Osteoblast (primary cell): ENCODE measurements around the gene EPC2. TPM values are rescaled to one million over a fixed set of nuclear protein-coding genes. Genes with fewer than 3 reads are reported as not detected.

Experiments
- DNase-seq: peaks from one replicate; pipeline ENCODE4 v3.0.0; 2011; ENCODE audit warnings: low spot score, mixed read lengths; ENCODE audit not compliant: insufficient read length; ENCODE audit errors: missing footprints
- H2AFZ ChIP-seq: 2 replicates; pipeline ENCODE4 v1.6.0; 2011; ENCODE audit warnings: mild to moderate bottlenecking, low read length
- H3K27ac ChIP-seq: 2 replicates; pipeline ENCODE4 v1.5.1; 2011; ENCODE audit warnings: mild to moderate bottlenecking, low read depth, low read length, moderate library complexity
- H3K27me3 ChIP-seq: 2 replicates; pipeline ENCODE4 v1.6.0; 2012; ENCODE audit warnings: mild to moderate bottlenecking, control low read depth, inconsistent platforms, low read length, moderate library complexity; ENCODE audit not compliant: insufficient read depth
- H3K36me3 ChIP-seq: 2 replicates; pipeline ENCODE4 v1.5.1; 2011; ENCODE audit warnings: mild to moderate bottlenecking, low read length, control low read depth, moderate library complexity; ENCODE audit not compliant: insufficient read depth
- H3K4me1 ChIP-seq: 2 replicates; pipeline ENCODE4 v1.5.1; 2011; ENCODE audit warnings: mild to moderate bottlenecking, low read length, control low read depth, moderate library complexity; ENCODE audit not compliant: insufficient read depth
- H3K4me2 ChIP-seq: 2 replicates; pipeline ENCODE4 v1.6.0; 2011; ENCODE audit warnings: mild to moderate bottlenecking, low read length; ENCODE audit not compliant: insufficient read depth
- H3K4me3 ChIP-seq: fragments of 200-600 bp; sonication (generic); 3 replicates; pipeline ENCODE4 v1.5.1; 2012; ENCODE audit warnings: mild to moderate bottlenecking, low read length, inconsistent platforms; ENCODE audit not compliant: insufficient read depth
- H3K79me2 ChIP-seq: 2 replicates; pipeline ENCODE4 v1.6.0; 2012; ENCODE audit warnings: mild to moderate bottlenecking, low read length, control low read depth, inconsistent platforms; ENCODE audit not compliant: insufficient read depth
- H3K9me3 ChIP-seq: 2 replicates; pipeline ENCODE4 v1.5.1; 2011; ENCODE audit warnings: low read depth, low read length, control low read depth
- H4K20me1 ChIP-seq: 2 replicates; pipeline ENCODE4 v1.6.0; 2012; ENCODE audit warnings: mild to moderate bottlenecking, low read length, control low read depth; ENCODE audit not compliant: insufficient read depth
- CTCF ChIP-seq: IDR thresholded peaks from 2 replicates; pipeline ENCODE4 v1.5.1; 2011; ENCODE audit warnings: mild to moderate bottlenecking, low read depth, low read length, moderate library complexity; ENCODE audit errors: extremely low read depth
- total RNA-seq: library from RNA; depleted of rRNA; stranded (reverse); fragments of >200 nt; gene quantifications from 2 replicates; pipeline ENCODE4 v1.2.3, GENCODE V29; 2012

EPC2 gene
- total RNA-seq, 1 donor = 29.3 TPM

DNA sequence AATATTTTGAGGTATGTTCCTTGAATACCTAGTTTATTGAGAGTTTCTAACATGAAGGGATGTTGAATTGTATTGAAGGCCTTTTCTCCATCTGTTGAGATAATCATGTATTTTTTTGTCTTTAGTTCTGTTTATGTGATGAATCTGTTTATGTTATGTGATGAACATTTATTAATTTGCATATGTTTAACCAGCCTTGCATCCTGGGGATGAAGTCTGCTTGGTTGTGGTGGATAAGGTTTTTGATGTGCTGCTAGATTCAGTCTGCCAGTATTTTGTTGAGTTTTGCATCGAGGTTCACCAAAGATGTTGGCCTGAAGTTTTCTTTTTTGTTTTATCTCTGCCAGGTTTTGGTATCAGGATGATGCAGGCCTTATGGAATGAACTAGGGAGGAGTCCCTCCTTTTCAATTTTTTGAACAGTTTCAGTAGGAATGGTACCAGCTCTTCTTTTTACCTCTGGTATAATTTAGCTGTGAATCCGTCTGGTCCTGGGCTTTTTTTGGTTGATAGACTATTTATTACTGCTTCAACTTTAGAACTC, 71.9 kb downstream of the EPC2 start:
- Histone ChIP-seq H4K20me1 (peaks cover 52% of the 10 kb centered on the region), H3K36me3 (no peaks in the 10 kb centered on the region), H3K4me3 (no peak overlapping the region), H3K27ac (no peak overlapping the region), H2AFZ (no peak overlapping the region), H3K79me2 (peaks cover 85% of the 10 kb centered on the region), H3K4me1 (no peaks in the 10 kb centered on the region), H3K27me3 (no peaks in the 10 kb centered on the region), H3K4me2 (no peak overlapping the region), H3K9me3 (no peaks in the 10 kb centered on the region)
- no peak for TF ChIP-seq CTCF
- no peak for DNase-seq

DNA sequence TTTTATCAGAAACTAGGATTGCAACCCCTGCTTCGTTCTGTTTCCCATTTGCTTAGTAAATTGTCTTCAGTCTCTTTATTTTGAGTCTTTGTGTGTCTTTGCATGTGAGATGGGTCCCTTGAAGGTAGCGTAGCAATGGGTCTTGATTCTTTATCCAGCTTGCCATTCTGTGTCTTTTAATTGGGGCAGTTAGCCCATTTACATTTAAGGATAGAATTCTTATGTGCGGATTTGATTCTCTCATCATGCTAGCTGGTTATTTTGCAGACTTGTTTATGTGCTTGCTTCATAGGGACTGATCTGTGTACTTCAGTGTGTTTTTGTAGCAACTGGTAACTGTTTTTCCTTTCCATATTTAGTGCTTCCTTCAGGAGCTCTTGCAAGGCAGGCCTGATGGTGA, 73.5 kb downstream of the EPC2 start:
- no peak for TF ChIP-seq CTCF
- H3K4me2 ChIP-seq = no peak overlapping the region
- no peak overlapping the region for H3K4me3 ChIP-seq
- H3K27me3 ChIP-seq = no peaks in the 10 kb centered on the region
- no peak overlapping the region for H2AFZ ChIP-seq
- no peaks in the 10 kb centered on the region for H3K4me1 ChIP-seq
- no peak for DNase-seq
- H3K9me3 ChIP-seq = no peaks in the 10 kb centered on the region
- H3K36me3 ChIP-seq = no peaks in the 10 kb centered on the region
- peaks cover 85% of the 10 kb centered on the region for H3K79me2 ChIP-seq
- H3K27ac ChIP-seq = no peak overlapping the region
- H4K20me1 ChIP-seq = peaks cover 63% of the 10 kb centered on the region

DNA sequence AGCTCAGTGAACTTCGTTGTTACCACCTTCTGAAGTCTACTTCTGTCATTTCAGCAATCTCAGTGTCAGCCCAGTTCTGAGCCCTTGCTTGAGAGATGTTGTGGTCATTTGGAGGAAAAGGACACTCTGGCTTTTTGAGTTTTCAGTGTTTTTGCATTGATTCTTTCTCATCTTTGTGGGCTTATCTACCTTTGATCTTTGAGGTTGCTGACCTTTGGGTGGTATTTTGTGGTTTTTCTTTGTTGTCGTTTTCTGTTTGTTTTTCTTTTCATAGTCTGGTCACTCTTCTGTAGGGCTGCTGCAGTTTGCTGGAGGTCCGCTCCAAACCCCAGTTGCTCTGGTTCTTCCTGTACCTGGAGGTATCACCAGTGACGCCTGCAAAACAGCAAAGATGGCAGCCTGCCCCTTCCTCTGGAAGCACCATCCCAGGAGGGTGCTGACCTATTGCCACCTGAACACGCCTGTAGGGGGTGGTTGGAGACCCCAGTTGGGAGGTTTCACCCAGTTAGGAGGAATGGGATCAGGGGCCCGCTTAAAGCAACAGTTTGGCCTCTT, 74.7 kb downstream of the EPC2 start:
- Histone ChIP-seq H2AFZ (no peak overlapping the region), H3K4me1 (no peaks in the 10 kb centered on the region), H3K4me2 (no peak overlapping the region), H3K36me3 (no peaks in the 10 kb centered on the region), H3K27ac (no peak overlapping the region), H4K20me1 (peaks cover 66% of the 10 kb centered on the region), H3K9me3 (no peaks in the 10 kb centered on the region), H3K27me3 (no peaks in the 10 kb centered on the region), H3K4me3 (no peak overlapping the region), H3K79me2 (peaks cover 83% of the 10 kb centered on the region)
- no peak for DNase-seq
- TF ChIP-seq CTCF = no peak

- no peaks in the 10 kb centered on the region for H3K36me3 ChIP-seq
- H3K27ac ChIP-seq = no peak overlapping the region
- H3K4me2 ChIP-seq = no peak overlapping the region
- H3K4me3 ChIP-seq = no peak overlapping the region
- H3K4me1 ChIP-seq = no peaks in the 10 kb centered on the region
- no peak overlapping the region for H2AFZ ChIP-seq
- peaks cover 66% of the 10 kb centered on the region for H4K20me1 ChIP-seq
- H3K27me3 ChIP-seq = no peaks in the 10 kb centered on the region
- H3K9me3 ChIP-seq = no peaks in the 10 kb centered on the region
- DNase-seq = no peak
- no peak for TF ChIP-seq CTCF
- peaks cover 84% of the 10 kb centered on the region for H3K79me2 ChIP-seq
These were observed 75.4 kb downstream of the EPC2 start for GRCh38 chr2:148719941-148720436.
